Mesendoderm (in vitro differentiated cells): ENCODE data around the gene GPC1.

Source experiments
- DNase-seq: peaks from one replicate; pipeline ENCODE4 v3.0.0; 2013
- H2AK5ac ChIP-seq: 2 replicates; pipeline ENCODE4 v1.6.1; 2013; ENCODE audit warnings: low read length, inconsistent platforms
- H2BK120ac ChIP-seq: 2 replicates; pipeline ENCODE4 v1.6.1; 2013; ENCODE audit warnings: low read depth, mild to moderate bottlenecking, low read length, moderate library complexity, mixed read lengths
- H2BK15ac ChIP-seq: replicated peaks from 2 replicates; pipeline ENCODE4 v1.6.1; 2013; ENCODE audit warnings: low read depth, mild to moderate bottlenecking, moderate library complexity
- H2BK5ac ChIP-seq: 2 replicates; pipeline ENCODE4 v1.6.1; 2013; ENCODE audit warnings: low read length, inconsistent platforms
- H3K18ac ChIP-seq: 2 replicates; pipeline ENCODE4 v1.6.1; 2013; ENCODE audit warnings: mild to moderate bottlenecking, low read length, mixed read lengths
- H3K23ac ChIP-seq: one replicate; pipeline ENCODE4 v1.6.1; 2013; ENCODE audit warnings: low read length
- H3K27ac ChIP-seq: 2 replicates; pipeline ENCODE4 v1.5.1; 2013; ENCODE audit warnings: low read depth, mild to moderate bottlenecking, inconsistent platforms, low read length, moderate library complexity
- H3K27me3 ChIP-seq: 2 replicates; pipeline ENCODE4 v1.6.1; 2013; ENCODE audit warnings: low read length, control low read depth, mild to moderate bottlenecking, inconsistent platforms; ENCODE audit not compliant: insufficient read depth, poor library complexity
- H3K36me3 ChIP-seq: 2 replicates; pipeline ENCODE4 v1.6.1; 2013; ENCODE audit warnings: low read length, inconsistent platforms; ENCODE audit not compliant: control insufficient read depth, insufficient read depth
- H3K4ac ChIP-seq: one replicate; pipeline ENCODE4 v1.6.1; 2013; ENCODE audit warnings: low read depth, mild to moderate bottlenecking, low read length, moderate library complexity
- H3K4me1 ChIP-seq: 2 replicates; pipeline ENCODE4 v1.6.1; 2013; ENCODE audit warnings: low read depth, low read length, inconsistent platforms; ENCODE audit not compliant: control insufficient read depth
- H3K4me2 ChIP-seq: 2 replicates; pipeline ENCODE4 v1.6.1; 2013; ENCODE audit warnings: low read length
- H3K4me3 ChIP-seq: 2 replicates; pipeline ENCODE4 v1.5.1; 2013; ENCODE audit warnings: mild to moderate bottlenecking, low read length
- H3K56ac ChIP-seq: one replicate; pipeline ENCODE4 v1.6.1; 2013; ENCODE audit warnings: low read length
- H3K79me1 ChIP-seq: 2 replicates; pipeline ENCODE4 v1.6.1; 2013; ENCODE audit warnings: low read length, inconsistent platforms
- H3K79me2 ChIP-seq: 2 replicates; pipeline ENCODE4 v1.6.1; 2013; ENCODE audit warnings: mild to moderate bottlenecking, low read length; ENCODE audit not compliant: control insufficient read depth, insufficient read depth
- H3K9ac ChIP-seq: 2 replicates; pipeline ENCODE4 v1.6.1; 2013; ENCODE audit warnings: low read length, inconsistent platforms
- H4K5ac ChIP-seq: one replicate; pipeline ENCODE4 v1.6.1; 2013; ENCODE audit warnings: low read length
- H4K8ac ChIP-seq: one replicate; pipeline ENCODE4 v1.6.1; 2013; ENCODE audit warnings: low read depth, mild to moderate bottlenecking, control low read depth, low read length, moderate library complexity
- WGBS: extraction: QIAGEN DNeasy Blood & Tissue Kit; methylation state at CpG from one replicate; pipeline ENCODE4 v1.1.7; 2013; ENCODE audit warnings: low lambda C conversion rate, missing lambda C conversion rate; ENCODE audit not compliant: insufficient coverage; ENCODE audit errors: extremely low coverage; 5-methylcytosine and 5-hydroxymethylcytosine counted together

GPC1 gene

DNA sequence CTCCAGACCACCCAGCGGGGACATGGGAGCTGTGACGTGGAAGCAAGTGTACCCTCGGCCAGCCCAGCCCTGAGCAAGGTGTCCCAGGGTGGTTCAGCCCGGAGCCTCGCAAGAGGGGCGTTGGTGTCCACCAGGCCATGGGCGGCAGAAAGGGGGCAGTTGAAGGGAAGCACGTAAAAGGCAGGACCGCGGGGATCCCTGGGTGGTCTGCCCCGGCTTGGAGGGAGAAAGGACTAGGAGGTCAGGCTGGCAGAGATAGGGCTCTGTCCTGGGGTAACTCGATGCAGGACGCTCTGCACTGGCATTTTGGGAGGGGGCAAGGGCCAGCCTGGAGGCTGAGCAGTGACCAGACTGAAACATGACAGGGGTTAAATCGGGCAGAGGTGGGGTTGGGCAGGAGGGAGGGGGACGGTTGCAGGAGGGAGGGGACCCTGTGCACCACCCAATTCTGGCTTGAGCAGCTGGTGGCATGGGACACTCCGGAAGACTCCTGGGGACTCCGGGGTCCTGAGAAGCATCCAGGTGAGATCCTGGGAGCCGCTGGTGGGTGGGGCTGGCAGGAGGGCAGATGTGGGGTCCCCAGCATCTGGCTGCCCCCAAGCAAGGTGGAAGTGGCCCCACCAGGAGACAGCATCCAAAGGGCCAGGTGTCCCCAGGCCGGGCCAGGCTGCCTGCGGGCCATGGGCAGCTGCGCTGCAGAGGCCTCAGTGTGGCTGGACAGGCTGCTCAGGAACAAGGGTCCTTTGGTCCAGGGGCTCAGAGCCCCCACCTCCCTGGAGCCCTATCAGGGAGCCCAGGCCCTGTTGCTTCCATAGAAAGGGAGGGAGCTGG lies 46.8 kb upstream of the GPC1 start:
- no peak overlapping the region for H3K4me2 ChIP-seq
- no peak overlapping the region for H2BK15ac ChIP-seq
- DNase-seq: no peak
- no CpG with 5 or more reads among the region's 21 CpGs for WGBS
- no peaks in the 10 kb centered on the region for H3K79me1 ChIP-seq
- H3K36me3 ChIP-seq: no peaks in the 10 kb centered on the region
- no peak overlapping the region for H2AK5ac ChIP-seq
- no peaks in the 10 kb centered on the region for H3K4me1 ChIP-seq
- H4K8ac ChIP-seq: no peak overlapping the region
- H4K5ac ChIP-seq: no peak overlapping the region
- no peak overlapping the region for H3K9ac ChIP-seq
- H2BK120ac ChIP-seq: no peak overlapping the region
- no peak overlapping the region for H3K23ac ChIP-seq
- H3K56ac ChIP-seq: no peak overlapping the region
- no peaks in the 10 kb centered on the region for H3K27me3 ChIP-seq
- H3K4me3 ChIP-seq: no peak overlapping the region
- no peak overlapping the region for H2BK5ac ChIP-seq
- no peak overlapping the region for H3K18ac ChIP-seq
- no peaks in the 10 kb centered on the region for H3K79me2 ChIP-seq
- no peak overlapping the region for H3K27ac ChIP-seq
- no peak overlapping the region for H3K4ac ChIP-seq

DNA sequence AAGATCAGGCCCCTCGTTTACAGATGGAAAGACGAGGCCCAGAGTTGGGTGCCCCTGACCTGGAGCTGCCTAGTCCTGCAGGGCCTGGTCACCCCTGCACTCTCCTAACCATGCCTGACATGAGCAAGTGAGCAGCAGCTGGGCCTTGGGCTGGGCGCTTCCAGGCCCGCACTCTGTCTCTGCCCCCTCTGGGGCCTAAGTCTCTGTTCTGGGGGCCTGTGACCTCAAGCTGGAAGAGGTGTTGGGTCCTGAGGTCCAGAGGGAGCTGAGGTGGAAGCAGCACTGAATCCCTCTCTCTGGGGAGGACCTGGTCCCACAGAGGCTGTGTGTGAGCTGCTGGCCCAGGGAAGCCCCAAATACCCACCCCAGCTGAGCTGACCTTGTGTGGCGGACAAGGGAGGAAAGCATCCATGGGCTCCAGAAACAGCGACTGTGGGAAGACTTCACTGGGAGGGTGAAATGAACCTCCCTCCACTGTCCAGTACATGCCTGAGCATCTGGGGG lies 46.1 kb upstream of the GPC1 start:
- H3K4ac ChIP-seq: no peak overlapping the region
- no CpG with 5 or more reads among the region's 6 CpGs for WGBS

DNA sequence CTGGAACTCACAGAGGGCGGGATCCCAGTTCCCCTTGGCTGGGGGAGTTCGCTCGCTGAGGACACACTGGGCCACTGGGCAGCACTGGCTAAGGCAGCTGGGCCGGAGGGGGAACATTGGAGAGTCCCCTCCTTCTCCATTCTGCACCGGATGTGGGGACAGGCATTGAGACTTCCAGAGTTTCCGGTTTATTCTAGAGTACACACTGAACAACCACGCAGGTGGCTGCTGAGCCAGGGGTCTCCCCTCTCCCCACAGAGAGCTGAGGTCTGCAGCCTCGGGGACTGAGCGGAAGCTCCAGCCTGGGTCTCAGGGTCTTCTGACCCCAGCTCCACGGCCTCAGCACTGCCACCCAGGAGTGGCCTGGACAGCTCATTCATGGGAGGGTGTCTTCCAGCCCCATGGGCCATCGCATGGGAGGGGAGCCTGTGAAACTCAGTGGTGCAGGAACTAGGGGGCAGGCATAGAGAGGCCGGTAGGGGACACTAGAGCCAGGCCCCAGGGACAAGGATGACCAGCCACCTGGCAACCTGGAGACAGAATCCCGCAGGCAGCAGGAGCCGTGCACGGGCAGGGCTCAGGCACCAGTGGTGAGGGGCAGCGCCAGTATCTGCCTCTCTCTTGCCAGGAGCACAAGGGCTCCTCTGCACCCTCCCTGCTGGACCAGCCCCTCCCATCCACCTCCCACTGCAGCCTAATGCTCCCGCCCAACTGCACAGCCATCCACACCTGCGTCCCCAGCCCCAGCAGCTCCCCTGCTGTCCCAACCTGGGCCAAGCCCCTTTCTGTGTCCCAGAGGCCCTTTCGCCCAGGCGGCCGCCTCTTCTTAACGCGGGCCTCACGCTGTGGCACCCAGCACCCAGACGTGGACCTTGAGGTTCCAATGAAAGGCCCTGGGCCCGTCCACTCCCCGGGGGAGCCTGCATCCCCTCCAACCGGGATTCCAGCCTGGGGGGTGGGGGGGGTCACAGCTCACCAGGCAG lies 45.1 kb upstream of the GPC1 start:
- no peak overlapping the region for H3K27ac ChIP-seq
- no peak overlapping the region for H2BK120ac ChIP-seq
- no peak overlapping the region for H3K18ac ChIP-seq
- H3K4me2 ChIP-seq: no peak overlapping the region
- no peak overlapping the region for H4K8ac ChIP-seq
- no peaks in the 10 kb centered on the region for H3K4me1 ChIP-seq
- no peaks in the 10 kb centered on the region for H3K27me3 ChIP-seq
- WGBS: no CpG with 5 or more reads among the region's 28 CpGs
- no peak overlapping the region for H2BK15ac ChIP-seq
- no peaks in the 10 kb centered on the region for H3K79me1 ChIP-seq
- H3K4ac ChIP-seq: no peak overlapping the region
- H4K5ac ChIP-seq: no peak overlapping the region
- H3K4me3 ChIP-seq: no peak overlapping the region
- H3K9ac ChIP-seq: no peak overlapping the region
- H3K79me2 ChIP-seq: no peaks in the 10 kb centered on the region
- no peak overlapping the region for H3K23ac ChIP-seq
- H2BK5ac ChIP-seq: no peak overlapping the region
- H2AK5ac ChIP-seq: no peak overlapping the region
- H3K56ac ChIP-seq: no peak overlapping the region
- DNase-seq: no peak
- no peaks in the 10 kb centered on the region for H3K36me3 ChIP-seq

More for the DNA sequence above, 46.1 kb upstream of the GPC1 start:
- Histone ChIP-seq H3K56ac (no peak overlapping the region), H3K18ac (no peak overlapping the region), H4K5ac (no peak overlapping the region), H3K27me3 (no peaks in the 10 kb centered on the region), H3K4me3 (no peak overlapping the region), H2BK5ac (no peak overlapping the region), H3K79me1 (no peaks in the 10 kb centered on the region), H3K4me1 (no peaks in the 10 kb centered on the region), H3K9ac (no peak overlapping the region), H2AK5ac (no peak overlapping the region), H3K4me2 (no peak overlapping the region), H4K8ac (no peak overlapping the region), H3K27ac (no peak overlapping the region), H2BK15ac (no peak overlapping the region), H2BK120ac (no peak overlapping the region), H3K36me3 (no peaks in the 10 kb centered on the region), H3K79me2 (no peaks in the 10 kb centered on the region), H3K23ac (no peak overlapping the region)
- no peak for DNase-seq

DNA sequence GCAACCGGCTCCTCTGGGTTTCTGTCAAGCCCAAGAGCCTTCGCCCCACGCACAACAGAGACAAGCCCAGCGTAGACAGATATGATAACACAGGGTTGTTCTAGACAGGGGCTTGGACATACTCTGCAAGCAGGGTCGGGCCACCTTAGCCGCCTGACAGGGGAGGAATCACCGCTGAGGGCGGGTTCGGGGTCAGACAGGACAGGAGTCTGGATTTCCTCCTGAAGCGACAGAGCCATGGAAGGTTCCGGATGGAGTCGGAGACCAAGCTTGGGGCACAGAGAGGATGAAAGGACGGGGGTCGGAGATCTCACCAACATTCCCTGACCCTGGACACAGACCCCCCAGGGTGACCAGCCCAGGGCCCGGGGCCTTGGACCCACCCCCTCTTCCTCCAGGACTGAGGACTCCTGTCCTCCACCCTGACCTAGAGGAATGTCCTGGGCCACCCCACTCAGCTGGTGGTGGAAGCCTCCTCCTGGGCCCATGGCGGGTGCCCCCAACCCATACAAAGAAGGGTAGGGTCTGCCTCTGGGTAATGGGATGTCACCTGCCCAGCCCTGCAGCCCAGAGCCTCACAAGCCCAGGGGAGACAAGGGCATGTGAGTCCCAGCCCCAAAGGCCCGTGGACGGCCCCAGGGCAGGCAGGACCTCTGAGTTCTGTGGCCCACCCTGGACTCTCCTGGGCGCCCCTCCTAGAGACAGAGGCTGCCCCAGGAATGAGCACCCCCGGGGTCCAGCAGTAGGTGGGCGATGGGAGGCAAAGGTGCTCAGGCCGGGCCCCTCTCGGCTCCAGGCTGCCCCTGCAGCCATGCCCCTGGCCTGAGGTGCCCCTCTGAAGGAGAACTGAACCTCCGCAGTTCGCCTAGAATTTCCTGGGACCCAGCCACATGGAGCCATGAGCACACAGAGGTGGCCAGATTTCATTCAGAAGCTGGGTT lies 44.1 kb upstream of the GPC1 start:
- no peak overlapping the region for H3K4me2 ChIP-seq
- no peak overlapping the region for H3K56ac ChIP-seq
- H3K27ac ChIP-seq: no peak overlapping the region
- H3K36me3 ChIP-seq: no peaks in the 10 kb centered on the region
- no peaks in the 10 kb centered on the region for H3K79me2 ChIP-seq
- H3K4ac ChIP-seq: no peak overlapping the region
- H3K9ac ChIP-seq: no peak overlapping the region
- H3K27me3 ChIP-seq: no peaks in the 10 kb centered on the region
- H2BK15ac ChIP-seq: no peak overlapping the region
- no peak overlapping the region for H2BK120ac ChIP-seq
- H3K79me1 ChIP-seq: no peaks in the 10 kb centered on the region
- H2BK5ac ChIP-seq: no peak overlapping the region
- WGBS: no CpG with 5 or more reads among the region's 25 CpGs
- H4K8ac ChIP-seq: no peak overlapping the region
- no peak overlapping the region for H2AK5ac ChIP-seq
- no peak overlapping the region for H3K18ac ChIP-seq
- no peak overlapping the region for H4K5ac ChIP-seq
- no peak overlapping the region for H3K4me3 ChIP-seq
- no peak for DNase-seq
- H3K4me1 ChIP-seq: no peaks in the 10 kb centered on the region
- no peak overlapping the region for H3K23ac ChIP-seq
